MM.1S (cell line): Measurements from ENCODE around the gene MSANTD2.

ENCODE experiments used
- DNase-seq: peaks from one replicate; pipeline ENCODE4 v3.0.0-alpha.2; 2015
- H2AFZ ChIP-seq: fragments of 300-600 bp; sonication (generic); 2 replicates; pipeline ENCODE4 v1.6.0; 2016; ENCODE audit warnings: antibody characterized with exemption, low read length
- H3F3A ChIP-seq: fragments of 300-600 bp; sonication (generic); 2 replicates; pipeline ENCODE4 v1.6.1; 2016; ENCODE audit warnings: mild to moderate bottlenecking, antibody characterized with exemption, low read length, moderate library complexity, mixed read lengths; ENCODE audit not compliant: insufficient read depth
- H3K27ac ChIP-seq: fragments of 300-600 bp; sonication (generic); 2 replicates; pipeline ENCODE4 v1.5.1; 2016; ENCODE audit warnings: mild to moderate bottlenecking, low read length
- H3K27me3 ChIP-seq: fragments of 300-600 bp; sonication (generic); replicated peaks from 2 replicates; pipeline ENCODE4 v1.6.0; 2016; ENCODE audit warnings: low read length; ENCODE audit not compliant: insufficient read depth
- H3K36me3 ChIP-seq: fragments of 300-600 bp; sonication (generic); replicated peaks from 2 replicates; pipeline ENCODE4 v1.6.1; 2016; ENCODE audit warnings: mild to moderate bottlenecking, low read length, mixed read lengths; ENCODE audit not compliant: insufficient read depth
- H3K4me1 ChIP-seq: fragments of 300-600 bp; sonication (generic); 2 replicates; pipeline ENCODE4 v1.6.1; 2016; ENCODE audit warnings: low read length, mixed read lengths
- H3K4me2 ChIP-seq: fragments of 300-600 bp; sonication (generic); 2 replicates; pipeline ENCODE4 v1.6.0; 2016; ENCODE audit warnings: low read depth, low read length
- H3K4me3 ChIP-seq: fragments of 300-600 bp; sonication (generic); 2 replicates; pipeline ENCODE4 v1.5.1; 2016; ENCODE audit warnings: low read length, mixed read lengths
- H3K79me2 ChIP-seq: fragments of 300-600 bp; sonication (generic); 2 replicates; pipeline ENCODE4 v1.6.1; 2016; ENCODE audit warnings: mixed run types, low read length, mixed read lengths
- H3K9ac ChIP-seq: fragments of 300-600 bp; sonication (generic); 2 replicates; pipeline ENCODE4 v1.6.1; 2016; ENCODE audit warnings: low read length, mixed read lengths
- H3K9me2 ChIP-seq: fragments of 300-600 bp; sonication (generic); replicated peaks from 2 replicates; pipeline ENCODE4 v1.6.1; 2016; ENCODE audit warnings: mild to moderate bottlenecking, low read length, mixed read lengths; ENCODE audit not compliant: insufficient read depth
- H3K9me3 ChIP-seq: fragments of 300-600 bp; sonication (generic); replicated peaks from 2 replicates; pipeline ENCODE4 v1.6.1; 2016; ENCODE audit warnings: mild to moderate bottlenecking, low read length, mixed read lengths; ENCODE audit not compliant: insufficient read depth
- H4K20me1 ChIP-seq: fragments of 300-600 bp; sonication (generic); 2 replicates; pipeline ENCODE4 v1.6.1; 2016; ENCODE audit warnings: mild to moderate bottlenecking, low read length, moderate library complexity, mixed read lengths; ENCODE audit not compliant: insufficient read depth
- CTCF ChIP-seq: fragments of 300-600 bp; sonication (generic); IDR thresholded peaks from 2 replicates; pipeline ENCODE4 v1.5.1; 2016; ENCODE audit warnings: antibody characterized with exemption, low read length, mixed read lengths
- EZH2 ChIP-seq: fragments of 300-600 bp; sonication (generic); optimal IDR thresholded peaks from 2 replicates; pipeline ENCODE3; 2017; ENCODE audit warnings: low read depth, mild to moderate bottlenecking, antibody characterized with exemption, low read length, mixed read lengths
- EZH2phosphoT487 ChIP-seq: fragments of 300-600 bp; sonication (generic); IDR thresholded peaks from 2 replicates; pipeline ENCODE4 v1.6.1; 2018; ENCODE audit warnings: antibody characterized with exemption, low read length

The MSANTD2 gene

GRCh38 chr11:124830749-124831148 is 30.5 kb upstream of the MSANTD2 start:
- Histone ChIP-seq H2AFZ (no peak overlapping the region), H3K9me3 (no peaks in the 10 kb centered on the region), H3F3A (no peaks in the 10 kb centered on the region), H3K27me3 (no peaks in the 10 kb centered on the region), H3K36me3 (no peaks in the 10 kb centered on the region), H3K9ac (no peak overlapping the region), H3K4me1 (no peaks in the 10 kb centered on the region), H3K9me2 (no peaks in the 10 kb centered on the region), H3K27ac (no peak overlapping the region), H3K79me2 (no peaks in the 10 kb centered on the region), H4K20me1 (no peaks in the 10 kb centered on the region), H3K4me3 (no peak overlapping the region), H3K4me2 (no peak overlapping the region)
- no peak for TF ChIP-seq CTCF
- no peak for TF ChIP-seq EZH2
- no peak for TF ChIP-seq EZH2phosphoT487
- DNase-seq: no peak

- Histone ChIP-seq H3K4me1 (no peaks in the 10 kb centered on the region), H4K20me1 (no peaks in the 10 kb centered on the region), H3K27ac (no peak overlapping the region), H3K36me3 (no peaks in the 10 kb centered on the region), H2AFZ (no peak overlapping the region), H3K9me2 (no peaks in the 10 kb centered on the region), H3F3A (no peaks in the 10 kb centered on the region), H3K9ac (no peak overlapping the region), H3K4me2 (no peak overlapping the region), H3K9me3 (no peaks in the 10 kb centered on the region), H3K27me3 (no peaks in the 10 kb centered on the region), H3K79me2 (no peaks in the 10 kb centered on the region), H3K4me3 (no peak overlapping the region)
- TF ChIP-seq EZH2phosphoT487 (no peak), CTCF (no peak), EZH2 (no peak)
- DNase-seq: no peak
Measured at GRCh38 chr11:124829986-124830385, 29.8 kb upstream of the MSANTD2 start.

GRCh38 chr11:124825876-124826275 is 25.7 kb upstream of the MSANTD2 start:
- Histone ChIP-seq H3F3A (no peaks in the 10 kb centered on the region), H3K4me2 (no peak overlapping the region), H3K79me2 (no peaks in the 10 kb centered on the region)

More at GRCh38 chr11:124825876-124826275, 25.7 kb upstream of the MSANTD2 start:
- Histone ChIP-seq H3K27me3 (no peaks in the 10 kb centered on the region), H3K9me3 (no peaks in the 10 kb centered on the region), H4K20me1 (no peaks in the 10 kb centered on the region), H3K4me1 (no peaks in the 10 kb centered on the region), H3K9me2 (no peaks in the 10 kb centered on the region), H2AFZ (no peak overlapping the region), H3K4me3 (no peak overlapping the region), H3K36me3 (no peaks in the 10 kb centered on the region), H3K27ac (no peak overlapping the region), H3K9ac (no peak overlapping the region)
- no peak for TF ChIP-seq EZH2phosphoT487
- TF ChIP-seq CTCF: no peak
- no peak for DNase-seq
